Endothelial cell of umbilical vein (primary cell): ENCODE measurements around the gene ZAR1L. TPM values are rescaled to one million over a fixed set of nuclear protein-coding genes. Genes with fewer than 3 reads are reported as not detected.

Experiments used
- BruUV-seq: library from RNA; stranded (reverse); fragments of 400-500 nt; replicated peaks from 2 replicates; lab custom pipeline; 2021; lab: Mats Ljungman, UMichigan
- CTCF ChIA-PET: fragments of 300-600, 350-600 bp; sonication (Branson Sonifier 250); formaldehyde crosslinking; loops from one replicate; lab custom pipeline; 2021; ENCODE audit warnings: antibody characterized with exemption, inconsistent platforms; lab: Charles Lee
- POLR2A ChIA-PET: fragments of 300-600, 350-600 bp; sonication (Branson Sonifier 250); formaldehyde crosslinking; loops from one replicate; lab custom pipeline; 2021; ENCODE audit warnings: antibody characterized with exemption, inconsistent platforms; lab: Charles Lee
- DNase-seq: peaks from one replicate; pipeline ENCODE4 v3.0.0-alpha.2; 2011; ENCODE audit warnings: low read depth, low spot score
- FAIRE-seq: peaks from 2 replicates; lab custom pipeline; 2011; peaks lifted over from hg19 to GRCh38; lab: Jason Lieb, UNC
- H2AFZ ChIP-seq: 2 replicates; pipeline ENCODE4 v1.6.0; 2012; ENCODE audit warnings: low read depth, low read length, control low read depth, inconsistent platforms
- H3K27ac ChIP-seq: 2 replicates; pipeline ENCODE4 v1.5.1; 2011; ENCODE audit warnings: low read depth, mild to moderate bottlenecking, control low read depth, low read length, moderate library complexity; ENCODE audit not compliant: insufficient read depth
- H3K27me3 ChIP-seq, 2 experiments: 2 replicates each; pipeline versions ENCODE4 v1.6.0 to v1.6.1; 2011; ENCODE audit warnings: low read length in 2 of 2, mixed read lengths in 1 of 2; ENCODE audit not compliant: control insufficient read depth in 2 of 2, insufficient read depth in 2 of 2
- H3K36me3 ChIP-seq, 2 experiments: 2 replicates in 1 of 2; 3 replicates in 1 of 2; pipeline ENCODE4 v1.5.1; 2011; ENCODE audit warnings: low read length in 2 of 2, mild to moderate bottlenecking in 1 of 2, moderate library complexity in 1 of 2; ENCODE audit not compliant: control insufficient read depth in 2 of 2, insufficient read depth in 2 of 2; ENCODE audit errors: extremely low read depth in 1 of 2
- H3K4me1 ChIP-seq: 3 replicates; pipeline ENCODE4 v1.5.1; 2011; ENCODE audit warnings: mild to moderate bottlenecking, low read length; ENCODE audit not compliant: control insufficient read depth, insufficient read depth; ENCODE audit errors: extremely low read depth
- H3K4me2 ChIP-seq: 2 replicates; pipeline ENCODE4 v1.6.1; 2011; ENCODE audit warnings: low read length, control low read depth, mixed read lengths; ENCODE audit not compliant: insufficient read depth
- H3K4me3 ChIP-seq, 3 experiments: fragments of 200-600 bp in 1 of 3; sonication (generic), shearing (Covaris generic) in 1 of 3; replicated peaks in 1 of 3; 2 replicates each; pipeline ENCODE4 v1.5.1; 2011 to 2016; ENCODE audit warnings: control low read depth in 3 of 3, low read length in 3 of 3, mild to moderate bottlenecking in 2 of 3, inconsistent platforms in 1 of 3, low read depth in 1 of 3, moderate library complexity in 1 of 3; ENCODE audit not compliant: insufficient read depth in 1 of 3
- H3K79me2 ChIP-seq: 2 replicates; pipeline ENCODE4 v1.6.0; 2012; ENCODE audit warnings: low read length, inconsistent platforms; ENCODE audit not compliant: control insufficient read depth, insufficient read depth
- H3K9ac ChIP-seq: replicated peaks from 2 replicates; pipeline ENCODE3; 2011; ENCODE audit warnings: low read length, control low read depth; ENCODE audit not compliant: insufficient read depth; ENCODE audit errors: extremely low read depth
- H3K9me1 ChIP-seq: replicated peaks from 3 replicates; pipeline ENCODE4 v1.6.0; 2011; ENCODE audit warnings: mild to moderate bottlenecking, low read length; ENCODE audit not compliant: control insufficient read depth, insufficient read depth; ENCODE audit errors: extremely low read depth
- H3K9me3 ChIP-seq: replicated peaks from 2 replicates; pipeline ENCODE4 v1.5.1; 2012; ENCODE audit warnings: low read length, inconsistent platforms; ENCODE audit not compliant: control insufficient read depth, insufficient read depth
- H4K20me1 ChIP-seq: replicated peaks from 2 replicates; pipeline ENCODE3; 2011; ENCODE audit warnings: mild to moderate bottlenecking, low read length; ENCODE audit not compliant: control insufficient read depth, insufficient read depth; ENCODE audit errors: extremely low read depth
- EZH2 ChIP-seq: IDR thresholded peaks from 2 replicates; pipeline ENCODE4 v1.6.1; 2012; ENCODE audit warnings: borderline replicate concordance, low read depth, mild to moderate bottlenecking, moderate library complexity, low read length, inconsistent platforms; ENCODE audit not compliant: severe bottlenecking
- FOS ChIP-seq: IDR thresholded peaks from 2 replicates; pipeline ENCODE4 v1.6.1; 2011; ENCODE audit warnings: mild to moderate bottlenecking, low read length, moderate library complexity, borderline replicate concordance; ENCODE audit not compliant: insufficient read depth
- GATA2 ChIP-seq: IDR thresholded peaks from 2 replicates; pipeline ENCODE4 v1.7.0; 2011; ENCODE audit warnings: low read depth, mild to moderate bottlenecking, moderate library complexity, mixed read lengths, low read length; ENCODE audit not compliant: insufficient read length, insufficient read depth
- JUN ChIP-seq: IDR thresholded peaks from 2 replicates; pipeline ENCODE4 v1.6.1; 2011; ENCODE audit warnings: borderline replicate concordance, low read depth; ENCODE audit not compliant: insufficient read length, insufficient read depth
- MAX ChIP-seq: IDR thresholded peaks from 2 replicates; pipeline ENCODE4 v1.6.1; 2011; ENCODE audit not compliant: insufficient read depth, insufficient read length
- POLR2A ChIP-seq: IDR thresholded peaks from 2 replicates; pipeline ENCODE4 v1.6.1; 2012; ENCODE audit warnings: low read depth, mild to moderate bottlenecking, control low read depth, low read length
- POLR2AphosphoS5 ChIP-seq: IDR thresholded peaks from 2 replicates; pipeline ENCODE4 v1.6.1; 2012; ENCODE audit warnings: low read depth, mild to moderate bottlenecking, control low read depth, low read length, moderate library complexity; ENCODE audit not compliant: insufficient read depth
- dilution Hi-C: fragments of 300-500 bp; cut with MboI; formaldehyde crosslinking; loops from one replicate; pipeline ENCODE4 v1.15.0; 2019; ENCODE audit warnings: low sequenced_read_pairs; ENCODE audit not compliant: extremely low pct_ligation_motif_present
- intact Hi-C: fragments of 100-400 bp; cut with micrococcal nuclease; formaldehyde crosslinking; loops from one replicate; pipeline ENCODE4 v1.10.0; 2022
- polyA plus RNA-seq, 4 experiments: library from polyadenylated mRNA; depleted of rRNA in 3 of 4; stranded (reverse) in 3 of 4; unstranded in 1 of 4; fragments of >200 nt; gene quantifications; 2 replicates each; pipeline versions ENCODE4 v1.2.1 to v1.2.3, GENCODE V29; 2011 to 2012; ENCODE audit warnings: missing spikeins in 1 of 4
- total RNA-seq: library from RNA; stranded (reverse); gene quantifications from 2 replicates; pipeline ENCODE4 v1.2.3, GENCODE V29; 2021

The ZAR1L gene
- total and polyA plus RNA-seq, 2 donors (not counting 3 experiments of a cell fraction or from before 2014, with no cell fraction given) = not detected

DNA sequence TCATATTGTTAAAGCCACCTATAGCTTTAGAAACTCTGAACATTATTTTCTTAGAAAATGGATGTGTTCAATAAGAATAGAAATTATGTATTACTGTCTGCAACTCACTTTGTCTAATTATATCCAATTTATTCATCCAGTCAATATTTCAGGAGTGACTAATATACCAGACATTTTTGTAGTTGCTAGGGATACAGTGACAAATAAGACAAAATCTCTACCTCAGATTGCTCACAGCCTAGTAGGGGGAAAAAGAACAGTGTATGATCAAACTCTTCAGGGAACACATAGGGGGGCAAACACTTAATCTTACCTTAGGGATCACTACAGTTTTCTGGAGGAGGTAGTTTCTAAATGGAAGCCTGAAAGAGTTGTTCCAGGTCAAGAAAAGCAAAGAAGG lies 8.7 kb upstream of the ZAR1L start:
- H3K9me1 ChIP-seq = no peaks in the 10 kb centered on the region
- FAIRE-seq (no peak), DNase-seq (peak; percentile 43)
- H3K4me1 ChIP-seq = no peaks in the 10 kb centered on the region
- no peaks in the 10 kb centered on the region for H4K20me1 ChIP-seq
- intact Hi-C loops = no loop called here
- H3K27ac ChIP-seq = peak overlapping the region; percentile 21
- no peak overlapping the region for H2AFZ ChIP-seq
- dilution Hi-C loops = no loop called here
- BruUV-seq = no TSS peak
- TF ChIP-seq JUN (peak; percentile 47), GATA2 (no peak)
- no peaks in the 10 kb centered on the region for H3K79me2 ChIP-seq
- no peaks in the 10 kb centered on the region for H3K27me3 ChIP-seq
- H3K4me3 ChIP-seq = no peak overlapping the region
- peaks cover 0 to 5% of the 10 kb centered on the region in 2 experiments for H3K36me3 ChIP-seq
- no peak overlapping the region for H3K9ac ChIP-seq
- CTCF ChIA-PET = interaction anchor here (0.8 kb wide), 1 partner anchor 77 kb away, joined by 3 read pairs; no protein-coding TSS in a partner anchor
- no peaks in the 10 kb centered on the region for H3K9me3 ChIP-seq
- POLR2A ChIA-PET = no interaction called here
- no peak overlapping the region for H3K4me2 ChIP-seq

DNA sequence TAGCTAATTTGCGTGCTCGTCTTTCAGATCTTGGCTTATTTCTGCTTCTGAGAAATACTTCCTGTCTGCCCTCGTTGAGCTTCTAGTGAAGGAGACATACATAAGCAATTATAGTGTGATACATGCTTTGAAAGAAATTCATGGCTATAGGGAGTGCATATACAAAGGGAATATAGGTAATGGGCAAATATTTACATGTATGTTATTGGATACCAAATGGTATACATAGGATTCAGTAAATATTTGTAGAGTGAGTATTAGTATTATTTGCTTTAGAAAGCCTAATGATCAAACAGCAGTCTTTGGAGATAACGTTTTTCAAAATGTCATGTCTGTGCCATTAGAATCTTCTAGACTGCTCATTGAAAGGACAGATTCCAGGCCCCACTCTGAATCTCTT lies 5.4 kb upstream of the ZAR1L start:
- no peak overlapping the region for H3K27ac ChIP-seq
- H3K9me1 ChIP-seq = no peaks in the 10 kb centered on the region
- CTCF ChIA-PET = no interaction called here
- H3K9me3 ChIP-seq = no peaks in the 10 kb centered on the region
- peaks cover 6% of the 10 kb centered on the region for H3K79me2 ChIP-seq
- no peak overlapping the region for H3K9ac ChIP-seq
- intact Hi-C loops (no loop called here), dilution Hi-C loops (no loop called here)
- H3K27me3 ChIP-seq = no peaks in the 10 kb centered on the region
- TF ChIP-seq POLR2A = no peak
- TF ChIP-seq JUN = no peak
- TF ChIP-seq FOS = no peak
- no peak for TF ChIP-seq POLR2AphosphoS5
- no peak for TF ChIP-seq EZH2
- TF ChIP-seq GATA2 = no peak
- TF ChIP-seq MAX = no peak
- no peak for FAIRE-seq
- H3K4me1 ChIP-seq = peaks cover 7% of the 10 kb centered on the region
- no peak overlapping the region for H2AFZ ChIP-seq
- POLR2A ChIA-PET = no interaction called here
- no peaks in the 10 kb centered on the region for H4K20me1 ChIP-seq
- no peak for DNase-seq
- no peak overlapping the region for H3K4me2 ChIP-seq
- H3K4me3 ChIP-seq = no peak overlapping the region
- peaks cover 0 to 3% of the 10 kb centered on the region in 2 experiments for H3K36me3 ChIP-seq
- BruUV-seq = no TSS peak
